AG04449 (cell line): ENCODE measurements around the gene TAS2R30.
"Not testable (repeated sequence)": the region's sequence is repeated elsewhere in the genome, so short reads cannot be mapped to it uniquely, and the experiment has no call there.

Experiments used
- CTCF ChIA-PET: fragments of 350-600 bp; formaldehyde crosslinking; extraction: SDS; loops from one replicate; lab custom pipeline; 2021; ENCODE audit warnings: antibody characterized with exemption; lab: Yijun Ruan, JAX
- POLR2A ChIA-PET: fragments of 400-600, 350-600 bp; formaldehyde crosslinking; extraction: SDS; loops from one replicate; lab custom pipeline; 2020; ENCODE audit warnings: antibody characterized with exemption, inconsistent platforms; lab: Yijun Ruan, JAX
- DNase-seq: peaks from one replicate; pipeline ENCODE4 v3.0.0-alpha.2; 2010; ENCODE audit warnings: low read depth, low spot score
- H3K4me3 ChIP-seq: 2 replicates; pipeline ENCODE4 v1.5.1; 2011; ENCODE audit warnings: low read depth, mild to moderate bottlenecking, control low read depth, low read length
- TF ChIP-seq, protein P1 (sequence below): IDR thresholded peaks from one replicate; pipeline ENCODE4 v1.5.1; 2011; ENCODE audit warnings: mild to moderate bottlenecking, moderate library complexity, low read length, control low read depth, inconsistent platforms; ENCODE audit not compliant: insufficient read depth; ENCODE audit errors: missing control alignments

TAS2R30 gene

GRCh38 chr12:11143352-11143751 lies 8.9 kb upstream of the TAS2R30 start:
- POLR2A ChIA-PET = no interaction called here
- no peak for DNase-seq
- CTCF ChIA-PET = no interaction called here
- no peak overlapping the region for H3K4me3 ChIP-seq
- TF ChIP-seq, protein P1, sequence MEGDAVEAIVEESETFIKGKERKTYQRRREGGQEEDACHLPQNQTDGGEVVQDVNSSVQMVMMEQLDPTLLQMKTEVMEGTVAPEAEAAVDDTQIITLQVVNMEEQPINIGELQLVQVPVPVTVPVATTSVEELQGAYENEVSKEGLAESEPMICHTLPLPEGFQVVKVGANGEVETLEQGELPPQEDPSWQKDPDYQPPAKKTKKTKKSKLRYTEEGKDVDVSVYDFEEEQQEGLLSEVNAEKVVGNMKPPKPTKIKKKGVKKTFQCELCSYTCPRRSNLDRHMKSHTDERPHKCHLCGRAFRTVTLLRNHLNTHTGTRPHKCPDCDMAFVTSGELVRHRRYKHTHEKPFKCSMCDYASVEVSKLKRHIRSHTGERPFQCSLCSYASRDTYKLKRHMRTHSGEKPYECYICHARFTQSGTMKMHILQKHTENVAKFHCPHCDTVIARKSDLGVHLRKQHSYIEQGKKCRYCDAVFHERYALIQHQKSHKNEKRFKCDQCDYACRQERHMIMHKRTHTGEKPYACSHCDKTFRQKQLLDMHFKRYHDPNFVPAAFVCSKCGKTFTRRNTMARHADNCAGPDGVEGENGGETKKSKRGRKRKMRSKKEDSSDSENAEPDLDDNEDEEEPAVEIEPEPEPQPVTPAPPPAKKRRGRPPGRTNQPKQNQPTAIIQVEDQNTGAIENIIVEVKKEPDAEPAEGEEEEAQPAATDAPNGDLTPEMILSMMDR = no peak

DNA sequence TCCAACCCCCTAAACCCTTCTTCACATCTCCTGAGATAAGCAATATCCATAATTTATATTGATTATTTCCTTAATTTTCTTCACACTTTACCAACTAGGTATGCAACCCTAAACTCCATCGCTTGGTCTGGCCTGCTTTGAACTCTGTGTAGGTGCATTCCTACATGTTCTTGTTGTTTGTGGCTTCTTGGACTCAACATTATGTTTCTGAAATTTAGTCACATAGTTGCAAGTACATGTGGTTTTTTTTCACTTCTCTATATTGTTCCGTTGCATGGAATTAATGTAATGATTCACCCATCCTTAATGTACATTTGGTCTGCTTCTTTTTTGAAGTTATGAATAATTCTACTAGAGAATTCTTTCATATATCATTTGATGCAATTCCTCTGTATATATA lies 1.6 kb upstream of the TAS2R30 start:
- TF ChIP-seq, protein P1 = no peak
- DNase-seq = no peak
- POLR2A ChIA-PET = no interaction called here
- CTCF ChIA-PET = no interaction called here
- H3K4me3 ChIP-seq = no peak overlapping the region

GRCh38 chr12:11133816-11134215 lies 628 bp downstream of the TAS2R30 start:
- DNase-seq = no peak
- TF ChIP-seq, protein P1 = no peak
- no peak overlapping the region for H3K4me3 ChIP-seq
- ChIA-PET POLR2A (no interaction called here), CTCF (no interaction called here)

DNA sequence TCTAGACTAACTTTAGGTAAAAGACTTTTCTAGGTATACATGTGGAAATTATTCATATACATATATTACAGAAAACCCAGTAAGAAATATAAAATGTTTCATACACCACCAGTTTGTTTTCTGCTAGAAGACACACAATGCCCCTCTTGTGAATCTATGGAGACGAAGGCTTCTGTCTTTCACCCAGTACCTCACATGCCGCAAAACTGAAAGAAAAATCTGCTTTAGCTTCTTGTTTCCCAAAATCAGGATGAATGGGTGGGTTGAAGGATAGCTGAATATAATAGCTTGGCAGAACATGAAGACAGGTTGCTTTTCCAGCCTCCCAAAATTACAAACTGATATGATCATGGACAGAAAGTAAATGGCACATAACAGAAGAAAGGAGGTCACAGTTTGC lies 1.3 kb downstream of the TAS2R30 start:
- no peak overlapping the region for H3K4me3 ChIP-seq
- ChIA-PET CTCF (no interaction called here), POLR2A (no interaction called here)
- TF ChIP-seq, protein P1 = no peak
- DNase-seq = no peak

DNA sequence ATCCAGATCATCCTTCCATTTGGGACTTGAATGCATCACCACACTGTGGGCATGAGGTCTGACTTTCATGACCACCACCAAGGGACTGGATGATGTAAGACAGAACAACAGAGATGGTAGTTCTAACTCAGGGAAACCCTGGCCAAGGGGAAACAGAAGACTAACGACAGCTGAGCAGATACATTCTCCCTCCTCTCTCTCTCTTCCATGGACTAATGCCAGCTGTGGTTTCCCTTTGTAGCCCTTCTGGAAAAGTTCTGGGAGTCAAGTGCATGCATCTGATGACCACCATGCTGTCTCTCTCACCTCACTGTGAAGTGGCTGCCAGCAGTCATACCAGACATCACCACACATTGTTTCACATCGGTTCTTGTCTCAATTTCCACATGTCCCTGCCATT lies 3.4 kb downstream of the TAS2R30 start:
- POLR2A ChIA-PET = no interaction called here
- TF ChIP-seq, protein P1 = no peak
- CTCF ChIA-PET = interaction anchor here (1.0 kb wide), 1 partner anchor 32 kb away, joined by 3 read pairs; no protein-coding TSS in a partner anchor
- no peak for DNase-seq
- no peak overlapping the region for H3K4me3 ChIP-seq

DNA sequence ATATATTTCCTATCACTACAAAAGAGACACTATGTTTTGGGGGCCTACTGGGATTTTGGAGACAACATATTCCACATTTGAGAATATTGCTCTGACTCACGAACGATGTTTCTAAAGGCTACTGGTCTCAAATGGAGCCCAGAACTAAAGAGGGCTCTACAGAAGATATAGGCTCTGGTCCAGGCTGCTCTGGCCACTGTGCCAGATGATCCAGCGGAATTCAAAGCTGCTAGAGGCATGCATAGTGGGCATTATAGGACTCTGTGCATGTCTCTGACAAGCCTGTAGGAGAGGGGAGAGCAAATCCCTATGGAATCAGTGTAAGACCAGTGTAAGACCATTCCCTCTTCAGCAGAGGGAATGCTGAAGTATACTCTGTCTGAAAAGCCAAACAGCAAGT lies 4.1 kb downstream of the TAS2R30 start:
- DNase-seq = no peak
- no peak overlapping the region for H3K4me3 ChIP-seq
- ChIA-PET POLR2A (no interaction called here), CTCF (no interaction called here)
- TF ChIP-seq, protein P1 = no peak

DNA sequence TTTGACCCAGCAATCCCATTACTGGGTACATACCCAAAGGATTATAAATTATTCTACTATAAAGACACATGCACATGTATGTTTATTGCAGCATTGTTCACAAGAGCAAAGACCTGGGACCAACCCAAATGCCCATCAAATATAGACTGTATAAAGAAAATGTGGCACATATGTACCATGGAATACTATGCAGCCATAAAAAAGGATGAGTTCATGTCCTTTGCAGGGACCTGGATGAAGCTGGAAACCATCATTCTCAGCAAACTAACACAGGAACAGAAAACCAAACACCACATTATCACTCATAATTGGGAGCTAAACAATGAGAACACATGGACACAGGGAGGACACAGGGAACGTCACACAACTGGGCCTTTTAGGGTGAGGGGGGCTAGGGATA lies 20.3 kb downstream of the TAS2R30 start:
- CTCF ChIA-PET, H3K4me3 ChIP-seq, POLR2A ChIA-PET, DNase-seq: not testable (repeated sequence)

- POLR2A ChIA-PET = not testable (repeated sequence)
Measured at GRCh38 chr12:11111213-11111612, 23.2 kb downstream of the TAS2R30 start.

More at GRCh38 chr12:11111213-11111612, 23.2 kb downstream of the TAS2R30 start:
- DNase-seq, H3K4me3 ChIP-seq, CTCF ChIA-PET: not testable (repeated sequence)
